A549 (cell line): Measurements from ENCODE around the gene GPR62. TPM values are rescaled to one million over a fixed set of nuclear protein-coding genes. Genes with fewer than 3 reads are reported as not detected.
A peak's percentile ranks its signal among the peaks of the same experiment; 100 is the strongest.

Experiments
- ATAC-seq, 2 experiments: fragments of 200-7000 bp in 1 of 2; fragments of >200 bp in 1 of 2; cut with Nextera tagmentation in 1 of 2; cut with Tn5 transposase in 1 of 2; 3 replicates each; pipeline versions ENCODE4 v1.8.0 to v1.9.1; 2018 to 2020; ENCODE audit warnings: mild to moderate bottlenecking in 1 of 2, moderate library complexity in 1 of 2
- CTCF ChIA-PET: fragments of 300-600 bp; sonication (Branson Sonifier 250); formaldehyde crosslinking; extraction: SDS; loops from one replicate; lab custom pipeline; 2021; ENCODE audit warnings: antibody characterized with exemption, inconsistent platforms; lab: Yijun Ruan, JAX
- POLR2A ChIA-PET: fragments of 350-600 bp; formaldehyde crosslinking; extraction: SDS; loops from one replicate; lab custom pipeline; 2021; ENCODE audit warnings: antibody characterized with exemption, inconsistent platforms; lab: Yijun Ruan, JAX
- DNase-seq, 2 experiments: peaks; one replicate each; pipeline versions ENCODE4 v3.0.0 to v3.0.0-alpha.2; 2011 to 2016; ENCODE audit warnings: low read depth in 1 of 2, low spot score in 1 of 2
- FAIRE-seq: peaks from 2 replicates; lab custom pipeline; 2011; peaks lifted over from hg19 to GRCh38; lab: Jason Lieb, UNC
- H3K27ac ChIP-seq, 2 experiments: fragments of >200 bp; sonication (Bioruptor Twin); formaldehyde crosslinking; 3 replicates each; pipeline ENCODE4 v1.5.1; 2016 to 2017
- H3K4me1 ChIP-seq: fragments of >200 bp; sonication (Bioruptor Twin); formaldehyde crosslinking; 3 replicates; pipeline ENCODE4 v1.6.1; 2016
- H3K4me2 ChIP-seq: fragments of >200 bp; sonication (Bioruptor Twin); formaldehyde crosslinking; 3 replicates; pipeline ENCODE4 v1.6.1; 2016
- H3K4me3 ChIP-seq: fragments of >200 bp; sonication (Bioruptor Twin); formaldehyde crosslinking; 3 replicates; pipeline ENCODE4 v1.5.1; 2016
- H3K9me3 ChIP-seq: fragments of >200 bp; sonication (Bioruptor Twin); formaldehyde crosslinking; 3 replicates; pipeline ENCODE4 v1.6.1; 2016
- CHD2 ChIP-seq: fragments of 150-350 bp; IDR thresholded peaks from 2 replicates; pipeline ENCODE4 v1.6.1; 2014; ENCODE audit warnings: low read length; ENCODE audit not compliant: partially characterized antibody
- CHD4 ChIP-seq: fragments of 200-600 bp; sonication (generic); IDR thresholded peaks from 2 replicates; pipeline ENCODE4 v1.6.1; 2016; ENCODE audit warnings: antibody characterized with exemption, mild to moderate bottlenecking, borderline replicate concordance
- EP300 ChIP-seq, 2 experiments: fragments of >200 bp; sonication (Bioruptor Twin); formaldehyde crosslinking; IDR thresholded peaks; 2 replicates in 1 of 2; 3 replicates in 1 of 2; pipeline ENCODE4 v1.6.1; 2016 to 2017
- ESRRA ChIP-seq: fragments of 150-350 bp; IDR thresholded peaks from 2 replicates; pipeline ENCODE4 v1.6.1; 2014; ENCODE audit warnings: mild to moderate bottlenecking, low read length, borderline replicate concordance
- FOSB ChIP-seq: fragments of 250-450 bp; sonication (Bioruptor Pico); IDR thresholded peaks from 2 replicates; pipeline ENCODE4 v1.5.0; 2020; ENCODE audit warnings: mild to moderate bottlenecking, moderate library complexity
- FOSL2 ChIP-seq, 2 experiments: fragments of 450-650 bp in 1 of 2; fragments of >200 bp in 1 of 2; sonication (Bioruptor Twin) in 1 of 2; formaldehyde crosslinking; IDR thresholded peaks; 2 replicates each; pipeline versions ENCODE4 v1.5.0 to v1.6.1; 2016 to 2020; ENCODE audit warnings: mild to moderate bottlenecking in 1 of 2, moderate library complexity in 1 of 2
- FOXS1 ChIP-seq: fragments of 250-450 bp; sonication (Bioruptor Pico); IDR thresholded peaks from 2 replicates; pipeline ENCODE4 v1.5.0; 2020; ENCODE audit warnings: mild to moderate bottlenecking, moderate library complexity
- HEYL ChIP-seq: fragments of 250-450 bp; sonication (Bioruptor Pico); IDR thresholded peaks from 2 replicates; pipeline ENCODE4 v1.8.0; 2021; ENCODE audit warnings: mild to moderate bottlenecking, moderate library complexity
- HOXA7 ChIP-seq: fragments of 250-450 bp; sonication (Bioruptor Pico); IDR thresholded peaks from 2 replicates; pipeline ENCODE4 v1.5.0; 2020; ENCODE audit warnings: mild to moderate bottlenecking, moderate library complexity
- HOXB5 ChIP-seq: fragments of 250-450 bp; sonication (Bioruptor Pico); IDR thresholded peaks from 2 replicates; pipeline ENCODE4 v1.5.0; 2020; ENCODE audit warnings: mild to moderate bottlenecking, moderate library complexity
- JUNB ChIP-seq: fragments of >200 bp; sonication (Bioruptor Twin); formaldehyde crosslinking; IDR thresholded peaks from 2 replicates; pipeline ENCODE4 v1.6.1; 2016
- MYC ChIP-seq: IDR thresholded peaks from 2 replicates; pipeline ENCODE4 v1.6.1; 2012; ENCODE audit warnings: mild to moderate bottlenecking, inconsistent platforms, low read length, improper control_type of control experiment, borderline replicate concordance
- PHF8 ChIP-seq: fragments of 200-600 bp; sonication (generic); IDR thresholded peaks from 2 replicates; pipeline ENCODE4 v1.6.1; 2016; ENCODE audit warnings: low read depth, mild to moderate bottlenecking, antibody characterized with exemption, moderate library complexity, borderline replicate concordance
- POLR2AphosphoS2 ChIP-seq: conservative IDR thresholded peaks from 2 replicates; pipeline ENCODE4 v1.6.1; 2012; ENCODE audit warnings: low read length, improper control_type of control experiment, inconsistent platforms
- RARB ChIP-seq: fragments of 250-450 bp; sonication (Bioruptor Pico); IDR thresholded peaks from 2 replicates; pipeline ENCODE4 v1.8.0; 2021; ENCODE audit warnings: mild to moderate bottlenecking, moderate library complexity
- RCOR1 ChIP-seq: fragments of 150-350 bp; IDR thresholded peaks from 2 replicates; pipeline ENCODE4 v1.6.1; 2014; ENCODE audit warnings: antibody characterized with exemption, low read length, low read depth
- SMC3 ChIP-seq: fragments of >200 bp; sonication (Bioruptor Twin); formaldehyde crosslinking; IDR thresholded peaks from 3 replicates; pipeline ENCODE4 v1.6.1; 2018; ENCODE audit warnings: inconsistent platforms
- TFCP2L1 ChIP-seq: fragments of 250-450 bp; sonication (Bioruptor Pico); IDR thresholded peaks from 2 replicates; pipeline ENCODE4 v1.5.0; 2021; ENCODE audit warnings: mild to moderate bottlenecking
- WGBS: methylation state at CpG from one replicate; pipeline ENCODE4 v1.1.6; 2017; ENCODE audit errors: missing lambda C conversion rate; 5-methylcytosine and 5-hydroxymethylcytosine counted together
- polyA plus RNA-seq, 4 experiments: library from polyadenylated mRNA; depleted of rRNA in 3 of 4; stranded (reverse); fragments of >200 nt; fragmentation: RNase III in 1 of 4; extraction: RNeasy Plus Mini Kit Qiagen cat#74134 plus additional on column Dnase treatment in 1 of 4; gene quantifications; 2 replicates in 3 of 4; 3 replicates in 1 of 4; pipeline ENCODE4 v1.2.3, GENCODE V29; 2011 to 2017
- TF ChIP-seq, protein P1 (sequence below): fragments of 250-450 bp; sonication (Bioruptor Pico); IDR thresholded peaks from 2 replicates; pipeline ENCODE4 v1.5.0; 2020; ENCODE audit warnings: low read depth, mild to moderate bottlenecking, moderate library complexity
- TF ChIP-seq, protein P2 (sequence below): fragments of >200 bp; sonication (Bioruptor Twin); formaldehyde crosslinking; IDR thresholded peaks from 2 replicates; pipeline ENCODE4 v1.6.1; 2016

The GPR62 gene
- polyA plus RNA-seq, 2 of the 4 experiments (the other 2 are of a cell fraction): 0.05 TPM; not detected in 1

DNA sequence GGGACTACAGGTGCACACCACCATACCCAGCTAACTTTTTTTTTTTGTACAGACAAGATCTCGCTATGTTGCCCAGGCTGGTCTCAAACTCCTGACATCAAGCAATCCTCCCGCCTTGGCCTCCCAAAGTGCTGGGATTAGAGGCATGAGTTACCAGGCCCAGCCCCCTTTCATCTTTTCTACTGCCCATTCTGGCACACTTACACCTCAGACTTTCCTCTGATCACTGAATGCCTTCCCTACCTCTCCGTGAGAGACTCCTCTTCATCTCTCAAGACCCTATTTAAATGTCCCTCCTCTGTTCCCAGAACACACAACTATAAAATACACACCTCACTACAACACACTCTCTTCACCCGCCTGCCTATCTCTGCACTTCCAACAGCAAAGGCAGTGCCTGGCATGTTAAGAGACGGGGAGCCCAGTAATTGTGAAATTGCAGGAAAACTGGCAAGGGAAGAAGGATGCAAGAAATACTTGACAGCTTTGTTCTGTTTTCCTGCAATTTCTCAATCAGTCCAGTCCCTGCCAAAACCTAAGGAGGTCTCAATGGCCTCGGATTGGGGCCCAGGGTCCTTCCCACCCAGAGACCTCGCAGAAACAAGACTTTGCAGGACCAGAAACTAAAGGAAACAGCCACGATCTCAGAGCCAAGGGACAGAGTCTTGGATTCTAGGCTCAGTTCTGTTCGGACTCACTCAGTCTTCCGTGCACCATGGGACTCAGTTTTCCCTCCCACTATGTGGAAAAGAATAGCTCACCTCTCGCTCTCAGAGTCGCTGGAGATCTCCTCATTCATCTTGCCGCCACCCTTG is 14.3 kb upstream of the GPR62 start:
- 32% methylated on average over 13 of the region's 13 CpGs for WGBS
- Histone ChIP-seq H3K27ac (peak overlapping the region; percentile 83 to 96), H3K4me2 (peak overlapping the region; percentile 97), H3K9me3 (no peaks in the 10 kb centered on the region), H3K4me1 (peaks cover 21% of the 10 kb centered on the region), H3K4me3 (peak overlapping the region; percentile 92)
- no peak for FAIRE-seq
- ATAC-seq: no peak
- DNase-seq: no peak
- ChIA-PET CTCF (interaction anchor here (0.6 to 5.9 kb wide), 25 partner anchors 9 to 259 kb away, joined by 3 to 59 read pairs (median 4); partner anchors contain the start of genes ABHD14A, ABHD14B, ACY1 and DUSP7), POLR2A (interaction anchor here (0.7 to 2.8 kb wide), 6 partner anchors 19 to 55 kb away, joined by 3 to 28 read pairs (median 4); partner anchors contain the start of genes ABHD14A, ABHD14B and RPL29)
- no peak for TF ChIP-seq FOXS1
- TF ChIP-seq HEYL (CRISPR knock-in tag): no peak
- TF ChIP-seq CHD2: no peak
- TF ChIP-seq EP300 (IDR thresholded peaks at IDR 0.05): no peak
- TF ChIP-seq FOSB: no peak
- TF ChIP-seq, protein P1, sequence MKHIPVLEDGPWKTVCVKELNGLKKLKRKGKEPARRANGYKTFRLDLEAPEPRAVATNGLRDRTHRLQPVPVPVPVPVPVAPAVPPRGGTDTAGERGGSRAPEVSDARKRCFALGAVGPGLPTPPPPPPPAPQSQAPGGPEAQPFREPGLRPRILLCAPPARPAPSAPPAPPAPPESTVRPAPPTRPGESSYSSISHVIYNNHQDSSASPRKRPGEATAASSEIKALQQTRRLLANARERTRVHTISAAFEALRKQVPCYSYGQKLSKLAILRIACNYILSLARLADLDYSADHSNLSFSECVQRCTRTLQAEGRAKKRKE: no peak
- no peak for TF ChIP-seq ESRRA
- TF ChIP-seq, protein P2, sequence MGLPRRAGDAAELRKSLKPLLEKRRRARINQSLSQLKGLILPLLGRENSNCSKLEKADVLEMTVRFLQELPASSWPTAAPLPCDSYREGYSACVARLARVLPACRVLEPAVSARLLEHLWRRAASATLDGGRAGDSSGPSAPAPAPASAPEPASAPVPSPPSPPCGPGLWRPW: no peak
- no peak for TF ChIP-seq HOXB5 (CRISPR knock-in tag)
- no peak for TF ChIP-seq RCOR1
- TF ChIP-seq CHD4: no peak
- TF ChIP-seq FOSL2 (IDR thresholded peaks at IDR 0.05): no peak
- TF ChIP-seq FOSL2 (CRISPR knock-in tag; IDR thresholded peaks at IDR 0.05): no peak
- TF ChIP-seq RARB: no peak
- TF ChIP-seq HOXA7 (CRISPR knock-in tag): no peak
- TF ChIP-seq JUNB: no peak
- no peak for TF ChIP-seq TFCP2L1 (CRISPR knock-in tag)
- TF ChIP-seq MYC: no peak
- TF ChIP-seq SMC3: no peak

DNA sequence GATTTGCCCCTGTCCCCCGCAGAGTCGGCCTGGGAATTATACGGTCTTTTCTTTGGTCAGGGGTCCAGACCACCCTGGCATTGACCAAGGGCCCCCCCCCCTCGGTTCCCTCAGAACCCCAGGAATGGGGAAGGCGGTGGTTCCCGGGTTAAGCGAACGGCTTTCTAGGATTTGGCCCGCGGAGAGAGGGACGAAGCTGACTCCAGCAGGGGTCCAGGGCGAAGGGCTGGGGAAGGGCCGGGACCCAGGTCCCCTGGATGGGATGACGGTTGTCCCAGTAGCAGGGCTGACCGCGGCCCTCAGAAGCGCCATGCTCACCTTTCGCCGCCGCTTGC is 13.8 kb upstream of the GPR62 start:
- FAIRE-seq: no peak
- no CpG with 5 or more reads among the region's 20 CpGs for WGBS
- no peaks in the 10 kb centered on the region for H3K9me3 ChIP-seq
- ChIA-PET CTCF (interaction anchor here (0.6 to 5.9 kb wide), 27 partner anchors 9 to 259 kb away, joined by 3 to 59 read pairs (median 4); partner anchors contain the start of genes ABHD14A, ABHD14B, ACY1 and DUSP7), POLR2A (interaction anchor here (0.7 to 2.8 kb wide), 6 partner anchors 20 to 54 kb away, joined by 3 to 28 read pairs (median 4); partner anchors contain the start of genes ABHD14A, ABHD14B and RPL29)
- no peak; a peak in 1 of 6 replicates for ATAC-seq
- DNase-seq: no peak
- peak overlapping the region; percentile 92 for H3K4me3 ChIP-seq
- H3K27ac ChIP-seq: peak overlapping the region; percentile 83 to 96
- TF ChIP-seq POLR2AphosphoS2 (no peak), PHF8 (peak; percentile 59; the same call in 1 of the 2 replicates)
- H3K4me1 ChIP-seq: peaks cover 21% of the 10 kb centered on the region
- peak overlapping the region; percentile 97 for H3K4me2 ChIP-seq
